IMR-90 (cell line): ENCODE results near the gene POLR1B. TPM values are rescaled to one million over a fixed set of nuclear protein-coding genes. Genes with fewer than 3 reads are reported as not detected.
"Not testable (repeated sequence)": the region's sequence is repeated elsewhere in the genome, so short reads cannot be mapped to it uniquely, and the experiment has no call there.

Experiments used
- ATAC-seq: fragments of 200-7000 bp; cut with Tn5 transposase; 2 replicates; pipeline ENCODE4 v1.9.1; 2020; ENCODE audit warnings: low read depth, mild to moderate bottlenecking, moderate library complexity
- BruUV-seq: library from RNA; stranded (reverse); fragments of 400-500 nt; replicated peaks from 2 replicates; lab custom pipeline; 2021; lab: Mats Ljungman, UMichigan
- CTCF ChIA-PET: fragments of 300-600 bp; formaldehyde crosslinking; extraction: SDS; loops from one replicate; lab custom pipeline; 2021; ENCODE audit warnings: antibody characterized with exemption; lab: Yijun Ruan, JAX
- POLR2A ChIA-PET: fragments of 300-600 bp; sonication (Branson Sonifier 250); formaldehyde crosslinking; loops from one replicate; lab custom pipeline; 2022; ENCODE audit warnings: antibody characterized with exemption; ENCODE audit not compliant: unreplicated experiment; lab: Charles Lee
- DNase-seq: peaks from one replicate; pipeline ENCODE4 v3.0.0; 2013
- H2AFZ ChIP-seq: replicated peaks from 2 replicates; pipeline ENCODE3; 2013; ENCODE audit warnings: low read length, mild to moderate bottlenecking; ENCODE audit not compliant: poor library complexity
- H2AK5ac ChIP-seq: 2 replicates; pipeline ENCODE4 v1.6.1; 2013; ENCODE audit warnings: low read depth, low read length, inconsistent platforms
- H2AK9ac ChIP-seq: replicated peaks from 2 replicates; pipeline ENCODE3; 2013; ENCODE audit warnings: mild to moderate bottlenecking, low read depth, low read length, moderate library complexity; ENCODE audit not compliant: poor library complexity
- H2BK120ac ChIP-seq: 2 replicates; pipeline ENCODE4 v1.6.1; 2013; ENCODE audit warnings: low read depth, low read length, inconsistent platforms
- H2BK15ac ChIP-seq: 3 replicates; pipeline ENCODE4 v1.6.1; 2013; ENCODE audit warnings: low read depth, low read length, inconsistent platforms
- H2BK20ac ChIP-seq: 2 replicates; pipeline ENCODE4 v1.6.1; 2013; ENCODE audit warnings: low read depth, mild to moderate bottlenecking, inconsistent platforms, low read length, moderate library complexity
- H2BK5ac ChIP-seq: 2 replicates; pipeline ENCODE4 v1.6.1; 2013; ENCODE audit warnings: mild to moderate bottlenecking, low read depth, low read length, inconsistent platforms; ENCODE audit not compliant: poor library complexity, severe bottlenecking
- H3K14ac ChIP-seq: replicated peaks from 2 replicates; pipeline ENCODE4 v1.6.1; 2013; ENCODE audit warnings: low read depth, low read length, inconsistent platforms
- H3K18ac ChIP-seq: 2 replicates; pipeline ENCODE4 v1.6.1; 2013; ENCODE audit warnings: low read depth, low read length, control low read depth
- H3K23ac ChIP-seq: 2 replicates; pipeline ENCODE4 v1.6.1; 2013; ENCODE audit warnings: low read depth, low read length, inconsistent platforms
- H3K27ac ChIP-seq: 2 replicates; pipeline ENCODE4 v1.5.1; 2013; ENCODE audit warnings: mild to moderate bottlenecking, control low read depth, low read length; ENCODE audit not compliant: insufficient read depth
- H3K27me3 ChIP-seq: 2 replicates; pipeline ENCODE4 v1.6.1; 2013; ENCODE audit warnings: low read length; ENCODE audit not compliant: control insufficient read depth, insufficient read depth
- H3K36me3 ChIP-seq: 2 replicates; pipeline ENCODE4 v1.6.1; 2013; ENCODE audit warnings: low read length, mixed read lengths; ENCODE audit not compliant: control insufficient read depth, insufficient read depth
- H3K4ac ChIP-seq: 2 replicates; pipeline ENCODE4 v1.6.1; 2013; ENCODE audit warnings: low read depth, low read length, inconsistent platforms
- H3K4me1 ChIP-seq: 2 replicates; pipeline ENCODE4 v1.6.1; 2013; ENCODE audit warnings: low read length, mixed read lengths; ENCODE audit not compliant: control insufficient read depth, insufficient read depth
- H3K4me2 ChIP-seq: 2 replicates; pipeline ENCODE4 v1.6.1; 2013; ENCODE audit warnings: low read depth, mild to moderate bottlenecking, control low read depth, low read length, moderate library complexity
- H3K4me3 ChIP-seq: 2 replicates; pipeline ENCODE4 v1.5.1; 2013; ENCODE audit warnings: low read depth, mild to moderate bottlenecking, control low read depth, low read length, moderate library complexity; ENCODE audit not compliant: insufficient read depth
- H3K56ac ChIP-seq: 2 replicates; pipeline ENCODE4 v1.6.1; 2013; ENCODE audit warnings: low read length, inconsistent platforms; ENCODE audit not compliant: insufficient read depth; ENCODE audit errors: extremely low read depth
- H3K79me1 ChIP-seq, 2 experiments: 2 replicates each; pipeline ENCODE4 v1.6.1; 2013; ENCODE audit warnings: low read length in 2 of 2, inconsistent platforms in 1 of 2, low read depth in 1 of 2
- H3K9ac ChIP-seq: 2 replicates; pipeline ENCODE4 v1.6.1; 2013; ENCODE audit warnings: low read depth, low read length, control low read depth
- H3K9me1 ChIP-seq: 2 replicates; pipeline ENCODE4 v1.6.1; 2013; ENCODE audit warnings: low read length, inconsistent platforms; ENCODE audit not compliant: insufficient read depth
- H3K9me3 ChIP-seq: 2 replicates; pipeline ENCODE4 v1.6.1; 2013; ENCODE audit warnings: low read length; ENCODE audit not compliant: control insufficient read depth, insufficient read depth
- H4K20me1 ChIP-seq: 2 replicates; pipeline ENCODE4 v1.6.1; 2013; ENCODE audit warnings: low read length, inconsistent platforms; ENCODE audit not compliant: insufficient read depth
- H4K5ac ChIP-seq: 2 replicates; pipeline ENCODE4 v1.6.1; 2013; ENCODE audit warnings: mild to moderate bottlenecking, low read depth, low read length, control low read depth
- H4K8ac ChIP-seq, 2 experiments: 2 replicates each; pipeline ENCODE4 v1.6.1; 2013; ENCODE audit warnings: low read depth in 2 of 2, low read length in 2 of 2, control low read depth in 1 of 2, inconsistent platforms in 1 of 2
- H4K91ac ChIP-seq: 2 replicates; pipeline ENCODE4 v1.6.1; 2013; ENCODE audit warnings: low read depth, low read length, inconsistent platforms; ENCODE audit not compliant: insufficient read depth
- WGBS, 2 experiments: methylation state at CpG; one replicate each; pipeline versions ENCODE4 v1.1.5 to v1.1.7; 2013; ENCODE audit warnings: missing lambda C conversion rate in 2 of 2; ENCODE audit not compliant: insufficient read length in 1 of 2; ENCODE audit errors: extremely low coverage in 2 of 2; 5-methylcytosine and 5-hydroxymethylcytosine counted together
- dilution Hi-C: fragments of 300-500 bp; cut with HindIII; formaldehyde crosslinking; loops from one replicate; pipeline ENCODE4 v1.14.3; 2018; ENCODE audit warnings: low sequenced_read_pairs; ENCODE audit not compliant: unreplicated experiment
- in situ Hi-C: fragments of 300-500 bp; cut with MboI; formaldehyde crosslinking; loops from 3 replicates; pipeline ENCODE4 v1.14.3; 2019; ENCODE audit warnings: low sequenced_read_pairs, inconsistent platforms, mixed read lengths
- intact Hi-C: fragments of 100-400 bp; cut with micrococcal nuclease; formaldehyde crosslinking; loops from 2 replicates; pipeline ENCODE4 v1.10.0; 2022
- polyA plus RNA-seq, 3 experiments: library from polyadenylated mRNA; depleted of rRNA; stranded (reverse); fragments of >200 nt; gene quantifications; 2 replicates each; pipeline ENCODE4 v1.2.3, GENCODE V29; 2012; ENCODE audit warnings: low replicate concordance in 1 of 3
- total RNA-seq: library from RNA; depleted of rRNA; stranded (reverse); fragments of >200 nt; gene quantifications from 2 replicates; pipeline ENCODE4 v1.2.3, GENCODE V29; 2012

POLR1B gene
- total and polyA plus RNA-seq, 2 of the 4 experiments (the other 2 are of a cell fraction), result 10.5 to 24.6 TPM

GRCh38 chr2:112615798-112616197 is 73.5 kb downstream of the POLR1B start:
- H3K9ac ChIP-seq, H2BK5ac ChIP-seq, H3K9me3 ChIP-seq, H3K4me1 ChIP-seq, BruUV-seq, H3K36me3 ChIP-seq, DNase-seq, CTCF ChIA-PET, H3K79me1 ChIP-seq, POLR2A ChIA-PET, dilution Hi-C loops, H3K4me3 ChIP-seq, H2BK20ac ChIP-seq, H3K4ac ChIP-seq, H2AFZ ChIP-seq, ATAC-seq, H3K14ac ChIP-seq, H2AK5ac ChIP-seq, H3K27me3 ChIP-seq, H3K18ac ChIP-seq, H2BK120ac ChIP-seq, H2AK9ac ChIP-seq, H4K20me1 ChIP-seq, H4K5ac ChIP-seq, H4K8ac ChIP-seq, intact Hi-C loops, in situ Hi-C loops, H3K23ac ChIP-seq, H3K9me1 ChIP-seq, H4K91ac ChIP-seq, H3K27ac ChIP-seq, H3K4me2 ChIP-seq, H3K56ac ChIP-seq, H2BK15ac ChIP-seq: not testable (repeated sequence)
- WGBS, 2 experiments, result no CpG with 5 or more reads among the region's 2 CpGs
